Measurements from ENCODE around the gene EXOSC1. TPM values are rescaled to one million over a fixed set of nuclear protein-coding genes. Genes with fewer than 3 reads are reported as not detected.
"Not testable (repeated sequence)": the region's sequence is repeated elsewhere in the genome, so short reads cannot be mapped to it uniquely, and the experiment has no call there.

The EXOSC1 gene
- total RNA-seq, 1 donor from 2014 or later = 27.1 TPM

- Mint-ChIP-seq H3K4me3 (ENCODE audit: unreplicated experiment) (peak overlapping the region; percentile 96), H3K9me3 (ENCODE audit: unreplicated experiment) (peaks cover 8% of the 10 kb centered on the region), H3K27ac (ENCODE audit: unreplicated experiment) (peak overlapping the region; percentile 98), H3K4me1 (ENCODE audit: low read depth, unreplicated experiment) (peaks cover 14% of the 10 kb centered on the region), H3K36me3 (ENCODE audit: unreplicated experiment) (no peaks in the 10 kb centered on the region), H3K27me3 (ENCODE audit: unreplicated experiment) (peaks cover 4% of the 10 kb centered on the region)
- no peak for TF ChIP-seq CTCF (IDR thresholded peaks at IDR 0.05; ENCODE audit: partially characterized antibody, unreplicated experiment)
- peak; percentile 43 for DNase-seq
These were observed 18.1 kb downstream of the EXOSC1 start for GRCh38 chr10:97427571-97428179.

GRCh38 chr10:97426776-97427570, 18.8 kb downstream of the EXOSC1 start:
- Mint-ChIP-seq H3K4me3 (ENCODE audit: unreplicated experiment) (peak overlapping the region; percentile 96), H3K36me3 (ENCODE audit: unreplicated experiment) (no peaks in the 10 kb centered on the region), H3K27me3 (ENCODE audit: unreplicated experiment) (peaks cover 4% of the 10 kb centered on the region), H3K9me3 (ENCODE audit: unreplicated experiment) (peaks cover 8% of the 10 kb centered on the region), H3K27ac (ENCODE audit: unreplicated experiment) (peak overlapping the region; percentile 98), H3K4me1 (ENCODE audit: low read depth, unreplicated experiment) (peaks cover 14% of the 10 kb centered on the region)
- peak; percentile 46 for DNase-seq
- TF ChIP-seq CTCF (IDR thresholded peaks at IDR 0.05; ENCODE audit: partially characterized antibody, unreplicated experiment) = no peak

- peak; percentile 96 for DNase-seq
- H3K9me3 Mint-ChIP-seq (ENCODE audit: unreplicated experiment) = peaks cover 8% of the 10 kb centered on the region
- peaks cover 14% of the 10 kb centered on the region for H3K4me1 Mint-ChIP-seq (ENCODE audit: low read depth, unreplicated experiment)
- peak; percentile 37 for TF ChIP-seq CTCF (IDR thresholded peaks at IDR 0.05; ENCODE audit: partially characterized antibody, unreplicated experiment)
- peak within 1 kb of the TSS; percentile 96 for H3K4me3 Mint-ChIP-seq (ENCODE audit: unreplicated experiment)
- peaks cover 4% of the 10 kb centered on the region for H3K27me3 Mint-ChIP-seq (ENCODE audit: unreplicated experiment)
- H3K27ac Mint-ChIP-seq (ENCODE audit: unreplicated experiment) = peak within 1 kb of the TSS; percentile 98
- no peaks in the 10 kb centered on the region for H3K36me3 Mint-ChIP-seq (ENCODE audit: unreplicated experiment)
These were observed 19.6 kb downstream of the EXOSC1 start, which contains the start of gene PGAM1 for GRCh38 chr10:97425964-97426775. Gene PGAM1, plus strand, starts transcription at chr10:97426191. Its CDS starts 117 bp downstream, at chr10:97426308.

GRCh38 chr10:97423757-97424098, 22.1 kb downstream of the EXOSC1 start:
- H3K27ac Mint-ChIP-seq (ENCODE audit: unreplicated experiment); H3K27me3 Mint-ChIP-seq (ENCODE audit: unreplicated experiment); H3K36me3 Mint-ChIP-seq (ENCODE audit: unreplicated experiment); H3K4me3 Mint-ChIP-seq (ENCODE audit: unreplicated experiment); DNase-seq; H3K9me3 Mint-ChIP-seq (ENCODE audit: unreplicated experiment): not testable (repeated sequence)
- peaks cover 13% of the 10 kb centered on the region for H3K4me1 Mint-ChIP-seq (ENCODE audit: low read depth, unreplicated experiment)

- no peak overlapping the region for H3K27ac Mint-ChIP-seq (ENCODE audit: unreplicated experiment)
- H3K4me1 Mint-ChIP-seq (ENCODE audit: low read depth, unreplicated experiment) = peaks cover 26% of the 10 kb centered on the region
- no peak for DNase-seq
- H3K27me3 Mint-ChIP-seq (ENCODE audit: unreplicated experiment) = peaks cover 7% of the 10 kb centered on the region
- H3K4me3 Mint-ChIP-seq (ENCODE audit: unreplicated experiment) = no peak overlapping the region
- peaks cover 7% of the 10 kb centered on the region for H3K9me3 Mint-ChIP-seq (ENCODE audit: unreplicated experiment)
- TF ChIP-seq CTCF (IDR thresholded peaks at IDR 0.05; ENCODE audit: partially characterized antibody, unreplicated experiment) = no peak
- H3K36me3 Mint-ChIP-seq (ENCODE audit: unreplicated experiment) = no peaks in the 10 kb centered on the region
These were observed 29.2 kb downstream of the EXOSC1 start for GRCh38 chr10:97416565-97416964.
